ENCODE data around the gene CTBP2.

CTBP2 gene

GRCh38 chr10:125159932-125160855 is at the start of gene CTBP2:
CTBP2 (minus strand) TSS chr10:125160563.
- FAIRE-seq: no peak
- TF ChIP-seq POLR2A (IDR thresholded peaks at IDR 0.05; ENCODE audit: low read depth, low read length): 0 out of 2 replicates have a peak, but pooled peaks have one; percentile 22
- DNase-seq (ENCODE audit: insufficient read length, low spot score): peak; percentile 33

- no peak for DNase-seq (ENCODE audit: insufficient read length, low spot score)
- no peak for FAIRE-seq
- no peak for TF ChIP-seq POLR2A (IDR thresholded peaks at IDR 0.05; ENCODE audit: low read depth, low read length)
Observed at GRCh38 chr10:125209591-125210355, 49.4 kb upstream of the CTBP2 start.

GRCh38 chr10:125208854-125209565 is 48.6 kb upstream of the CTBP2 start:
- no peak for FAIRE-seq
- TF ChIP-seq POLR2A (IDR thresholded peaks at IDR 0.05; ENCODE audit: low read depth, low read length): no peak
- no peak for DNase-seq (ENCODE audit: insufficient read length, low spot score)

DNA sequence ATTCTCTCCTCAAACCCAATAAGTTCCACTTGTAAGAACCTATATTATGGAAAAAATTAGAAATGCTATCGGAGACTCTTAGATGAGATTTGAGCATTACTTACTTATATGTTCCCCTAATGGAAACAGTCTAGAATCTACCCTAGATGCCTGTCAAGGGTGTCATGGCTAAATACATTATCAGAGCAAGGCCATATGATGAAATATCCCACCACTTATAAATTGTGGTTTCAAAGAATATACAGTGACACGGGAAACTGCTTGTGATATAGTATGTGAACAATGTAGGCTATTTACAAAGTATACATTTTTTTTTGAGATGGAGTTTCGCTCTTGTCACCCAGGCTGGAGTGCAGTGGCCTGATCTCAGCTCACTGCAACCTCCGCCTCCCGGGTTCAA is 46.3 kb upstream of the CTBP2 start:
- FAIRE-seq: no peak
- no peak for DNase-seq (ENCODE audit: insufficient read length, low spot score)
- no peak for TF ChIP-seq POLR2A (IDR thresholded peaks at IDR 0.05; ENCODE audit: low read depth, low read length)

DNA sequence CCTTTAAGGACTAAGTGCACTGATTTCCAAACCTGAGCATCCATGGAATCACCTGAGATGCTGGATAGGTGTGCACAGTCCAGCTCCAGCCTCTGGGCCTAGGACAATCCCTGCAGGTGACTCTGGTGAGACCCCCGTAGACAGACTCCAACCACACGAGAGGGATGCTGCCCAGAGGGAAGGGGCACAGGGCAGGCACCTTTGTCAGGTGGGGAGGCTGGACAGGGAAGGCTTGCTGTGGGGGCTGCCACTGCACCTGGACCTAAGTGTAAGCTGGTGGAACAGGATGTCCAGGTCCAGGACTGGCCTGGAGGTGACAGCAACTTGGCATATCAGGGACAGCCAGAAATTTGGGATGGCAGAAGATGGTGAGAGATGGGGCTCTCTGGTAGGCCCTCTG is 45.1 kb upstream of the CTBP2 start:
- no peak for DNase-seq (ENCODE audit: insufficient read length, low spot score)
- TF ChIP-seq POLR2A (IDR thresholded peaks at IDR 0.05; ENCODE audit: low read depth, low read length): no peak
- no peak for FAIRE-seq

DNA sequence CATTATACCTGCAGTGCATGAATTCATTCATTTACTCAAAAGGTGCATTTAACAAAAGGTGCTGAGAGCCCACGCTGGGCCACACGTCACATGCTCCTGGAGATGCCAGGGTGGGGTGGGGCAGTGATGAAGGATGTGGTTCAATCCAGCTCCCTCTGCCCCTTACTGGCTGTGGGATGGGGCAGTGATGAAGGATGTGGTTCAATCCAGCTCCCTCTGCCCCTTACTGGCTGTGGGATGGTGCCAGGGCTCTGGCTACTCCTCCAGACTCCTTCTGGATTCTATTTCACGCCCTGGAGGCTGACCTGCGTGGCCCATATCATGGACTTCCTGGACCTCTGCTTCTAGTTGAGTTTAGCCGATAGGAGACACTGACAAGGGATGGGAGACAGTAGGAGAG is 44.0 kb upstream of the CTBP2 start:
- DNase-seq (ENCODE audit: insufficient read length, low spot score) (no peak), FAIRE-seq (no peak)
- TF ChIP-seq POLR2A (IDR thresholded peaks at IDR 0.05; ENCODE audit: low read depth, low read length): no peak

DNA sequence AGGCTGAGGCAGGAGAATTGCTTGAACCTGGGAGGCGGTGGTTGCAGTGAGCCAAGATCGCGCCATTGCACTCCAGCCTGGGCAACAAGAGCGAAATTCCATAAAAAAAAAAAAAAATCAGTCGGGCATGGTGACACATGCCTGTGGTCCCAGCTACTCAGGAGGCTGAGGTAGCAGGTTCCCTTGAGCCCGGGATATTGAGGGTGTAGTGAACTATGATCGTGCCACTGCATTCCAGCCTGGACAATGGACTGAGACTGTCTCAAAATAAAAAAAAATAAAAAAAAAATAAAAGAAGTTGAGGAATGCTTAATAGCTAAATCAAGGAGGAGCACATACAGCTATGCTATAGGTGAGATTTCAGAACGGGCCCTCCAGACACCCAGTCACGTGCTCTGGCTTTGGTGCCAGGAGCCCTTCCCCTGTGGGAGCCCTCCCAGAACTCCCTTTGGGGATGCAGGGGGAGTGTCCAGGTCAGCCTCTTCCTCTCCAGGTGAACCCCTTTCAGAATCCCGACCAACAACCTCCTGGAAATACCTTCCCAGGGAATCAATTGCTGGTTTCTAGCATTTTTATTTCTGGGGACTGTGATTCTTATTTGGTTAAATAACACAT is 42.9 kb upstream of the CTBP2 start:
- TF ChIP-seq POLR2A (IDR thresholded peaks at IDR 0.05; ENCODE audit: low read depth, low read length): no peak
- DNase-seq (ENCODE audit: insufficient read length, low spot score): no peak
- FAIRE-seq: no peak

DNA sequence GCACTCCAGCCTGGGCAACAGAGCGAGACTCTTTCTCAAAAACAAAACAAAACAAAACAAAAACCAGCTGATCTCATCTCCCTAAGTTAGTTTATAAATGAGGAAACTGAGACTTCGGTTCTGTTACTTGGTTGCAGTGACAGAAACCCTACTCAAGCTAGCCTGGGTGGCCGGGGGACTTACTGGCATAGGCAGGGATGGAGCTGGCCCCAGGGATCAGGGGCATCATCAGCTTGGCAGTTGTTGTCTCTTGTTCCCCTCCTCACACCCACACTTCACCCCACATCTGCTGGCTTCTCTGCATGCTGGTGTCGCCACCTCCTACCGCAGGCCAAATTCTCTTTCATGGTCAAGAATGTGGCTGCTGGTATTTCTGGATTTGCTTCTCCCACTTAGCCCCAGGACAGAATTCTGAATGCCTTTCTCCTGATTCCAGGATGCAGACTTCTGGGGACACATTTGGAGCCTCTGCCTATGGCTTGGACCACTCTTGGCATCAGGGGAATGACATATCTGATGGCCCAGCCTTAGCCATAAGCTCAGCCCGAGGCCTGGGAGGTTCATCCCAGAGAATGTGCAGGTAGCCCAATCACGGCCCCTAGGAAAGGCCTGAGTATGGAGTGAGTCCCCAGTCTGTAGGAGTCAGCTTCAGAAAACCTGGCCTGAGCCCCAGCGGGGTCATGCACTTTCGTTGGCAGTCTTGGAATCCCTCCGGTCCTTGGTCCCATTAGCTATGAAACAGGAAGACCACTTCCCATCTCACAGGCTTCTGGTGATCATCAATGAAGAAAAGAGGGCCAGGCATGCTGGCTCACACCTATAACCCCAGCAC is 41.6 kb upstream of the CTBP2 start:
- DNase-seq (ENCODE audit: insufficient read length, low spot score): no peak
- no peak for FAIRE-seq
- no peak for TF ChIP-seq POLR2A (IDR thresholded peaks at IDR 0.05; ENCODE audit: low read depth, low read length)

DNA sequence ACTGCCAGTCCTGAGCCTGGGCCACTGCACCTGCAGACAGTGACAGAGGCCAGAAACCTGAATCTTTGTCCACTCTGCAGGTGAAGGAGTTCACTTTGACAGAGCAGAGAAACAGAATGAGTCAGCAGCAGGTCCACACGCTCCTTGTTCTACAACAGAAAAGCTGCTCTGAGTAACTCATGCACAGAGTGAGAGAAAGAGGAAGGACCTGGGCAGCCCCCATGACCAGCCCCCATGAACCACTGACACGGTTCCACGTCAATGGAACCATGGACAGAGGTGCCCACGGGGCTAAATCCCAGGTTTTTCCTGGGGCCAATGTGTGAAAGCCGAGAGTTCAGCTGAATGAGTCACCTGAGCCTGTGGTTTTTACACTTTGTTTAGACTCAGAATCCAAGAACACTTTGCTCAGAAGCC is 40.8 kb upstream of the CTBP2 start:
- TF ChIP-seq POLR2A (IDR thresholded peaks at IDR 0.05; ENCODE audit: low read depth, low read length): no peak
- no peak for FAIRE-seq
- DNase-seq (ENCODE audit: insufficient read length, low spot score): peak; percentile 23

DNA sequence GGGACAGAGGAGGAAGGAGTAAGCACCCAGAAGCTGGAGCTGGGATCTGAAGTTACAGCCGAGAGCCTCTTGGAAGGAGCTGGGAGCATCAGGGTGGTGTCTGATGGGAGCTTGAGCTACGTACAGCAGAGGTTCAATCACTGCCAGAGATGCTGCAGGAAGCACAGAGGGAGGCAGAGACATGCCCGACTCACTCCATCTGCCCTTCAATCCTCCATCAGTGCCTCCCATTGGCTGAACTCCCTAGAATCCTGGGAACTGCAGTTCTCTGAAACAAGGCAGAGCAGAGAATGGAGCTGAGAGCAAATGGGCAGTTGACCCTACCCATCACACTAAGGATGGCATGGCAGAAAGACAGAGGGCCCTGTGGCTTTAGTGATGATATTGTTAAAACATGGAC is 40.0 kb upstream of the CTBP2 start:
- no peak for TF ChIP-seq POLR2A (IDR thresholded peaks at IDR 0.05; ENCODE audit: low read depth, low read length)
- no peak for DNase-seq (ENCODE audit: insufficient read length, low spot score)
- no peak for FAIRE-seq

GRCh38 chr10:125199270-125199669 is 38.9 kb upstream of the CTBP2 start:
- no peak for FAIRE-seq

GRCh38 chr10:125194814-125195213 is 34.5 kb upstream of the CTBP2 start:
- DNase-seq (ENCODE audit: insufficient read length, low spot score): no peak
- TF ChIP-seq POLR2A (IDR thresholded peaks at IDR 0.05; ENCODE audit: low read depth, low read length): no peak
- no peak for FAIRE-seq

More at GRCh38 chr10:125199270-125199669, 38.9 kb upstream of the CTBP2 start:
- DNase-seq (ENCODE audit: insufficient read length, low spot score): no peak
- no peak for TF ChIP-seq POLR2A (IDR thresholded peaks at IDR 0.05; ENCODE audit: low read depth, low read length)

Measured in H54 (cell line).